MV-4-11 (cell line): ENCODE measurements around the gene APLP2.
"Not testable (repeated sequence)": the region's sequence is repeated elsewhere in the genome, so short reads cannot be mapped to it uniquely, and the experiment has no call there.

Experiments used
- DNase-seq: peaks from one replicate; lab custom pipeline; 2025; lab: John Stamatoyannopoulos, UW

APLP2 gene

GRCh38 chr11:130193551-130193950 is 123.9 kb downstream of the APLP2 start:
- DNase-seq, result not testable (repeated sequence)
